Ovary (tissue), 9 donors: ENCODE measurements around the gene MIA3. TPM values are rescaled to one million over a fixed set of nuclear protein-coding genes. Genes with fewer than 3 reads are reported as not detected.

Experiments
- DNase-seq, 5 donors: peaks; one replicate each; pipeline ENCODE4 v3.0.0-alpha.2; 2019 to 2020
- H3K27ac ChIP-seq, 2 donors: fragments of 200-600 bp; one replicate each; pipeline versions ENCODE4 v1.5.1 to v1.8.0; 2019 to 2022
- H3K27me3 ChIP-seq: fragments of 200-600 bp; one replicate; pipeline ENCODE4 v1.8.0; 2022
- H3K36me3 ChIP-seq: fragments of 200-600 bp; sonication (generic); one replicate; pipeline ENCODE4 v1.5.1; 2019
- H3K4me1 ChIP-seq: one replicate; pipeline ENCODE4 v1.8.1; 2013; ENCODE audit warnings: mild to moderate bottlenecking, moderate library complexity; ENCODE audit not compliant: insufficient read depth
- H3K4me3 ChIP-seq: fragments of 200-600 bp; sonication (generic); one replicate; pipeline ENCODE4 v1.5.1; 2017
- H3K9me3 ChIP-seq, 2 donors: fragments of 200-600 bp in 1 of 2; sonication (generic) in 1 of 2; one replicate each; pipeline versions ENCODE4 v1.5.1 to v1.8.1; 2013 to 2019; ENCODE audit warnings: mild to moderate bottlenecking in 1 of 2, moderate library complexity in 1 of 2
- EP300 ChIP-seq: sonication (generic); formaldehyde crosslinking; IDR thresholded peaks from one replicate; pipeline ENCODE4 v1.6.1; 2017; ENCODE audit warnings: antibody characterized with exemption
- POLR2A ChIP-seq: fragments of 450-650 bp; IDR thresholded peaks from one replicate; pipeline ENCODE4 v1.6.1; 2017; ENCODE audit warnings: antibody characterized with exemption, mild to moderate bottlenecking, moderate library complexity
- WGBS, 3 donors: extraction: QIAGEN DNeasy Blood & Tissue Kit in 1 of 3; methylation state at CpG; one replicate each; pipeline versions ENCODE4 v1.1.5 to v1.1.7; 2013 to 2017; 5-methylcytosine and 5-hydroxymethylcytosine counted together
- intact Hi-C, 4 donors: fragments of 100-400 bp; cut with DNase I; formaldehyde crosslinking; loops; one replicate each; pipeline versions ENCODE4 v1.11.0 to v1.15.1; 2022 to 2023
- polyA plus RNA-seq, 2 donors: library from polyadenylated mRNA; stranded (reverse); fragments of 200-250 nt in 1 of 2; fragments of 350-450 nt in 1 of 2; fragmentation: Illumina TruSeq in 1 of 2; extraction: RNeasy Lipid Tissue Mini Kit (QIAGEN cat#74804) in 1 of 2; gene quantifications; one replicate each; pipeline ENCODE4 v1.2.3, GENCODE V29; 2013 to 2014
- total RNA-seq, 7 donors: library from RNA; depleted of rRNA in 2 of 7; stranded (reverse); fragments of >200 nt in 2 of 7; fragmentation: NEBNext Ultra II Directional in 3 of 7; extraction: Animal tissue kit (Norgen Biotek cat#: 25700) in 3 of 7; gene quantifications; one replicate each; pipeline versions ENCODE4 v1.1.0 to v1.2.4, GENCODE V29; 2016 to 2023
- TF ChIP-seq, protein P1 (sequence below), 3 donors: fragments of 450-650 bp in 2 of 3; fragments of 200-600 bp in 1 of 3; IDR thresholded peaks; one replicate each; pipeline versions ENCODE4 v1.5.1 to v1.8.0; 2016 to 2022; ENCODE audit warnings: antibody characterized with exemption in 3 of 3, mild to moderate bottlenecking in 1 of 3
- donor health status: DM: no; HTN: no; CAD: no; lungs with moderate emphysema.
- donor health status: DM: no; HTN: no; CAD: no.
- donor health status: Bipolar disorder and iron deficiency.
- donor health status: DM: yes; HTN: yes; CAD: no.
- donor health status: DM: no; HTN: no; CAD: no.
- donor health status: DM: yes; HTN: yes; CAD: no.

The MIA3 gene
- total and polyA plus RNA-seq, 9 donors = 31.9 to 64.0 (median 56.8) TPM

DNA sequence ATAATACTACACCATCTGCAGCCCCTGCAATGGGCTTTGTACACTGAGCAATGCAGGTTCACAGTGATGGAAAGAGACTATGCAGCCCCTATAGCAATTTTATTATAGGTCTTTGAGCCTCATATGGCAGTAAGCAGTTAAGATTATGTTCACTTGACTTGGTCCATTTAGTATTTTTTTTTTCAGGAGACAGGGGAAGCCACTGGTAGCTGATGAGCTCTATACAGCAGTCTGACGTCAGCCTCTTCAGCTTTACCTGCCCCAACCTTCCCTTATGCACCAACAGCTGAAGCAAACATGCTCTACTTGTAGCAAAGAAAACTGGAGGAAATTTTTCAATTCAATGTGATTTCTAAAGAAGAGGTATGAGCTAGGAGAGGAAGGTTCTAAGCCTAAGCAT, 62.2 kb downstream of the MIA3 start:
- Histone ChIP-seq H3K4me1 (no peaks in the 10 kb centered on the region), H3K36me3 (no peaks in the 10 kb centered on the region), H3K27me3 (no peaks in the 10 kb centered on the region), H3K4me3 (no peak overlapping the region), H3K27ac (no peak overlapping the region), H3K9me3 (no peaks in the 10 kb centered on the region)
- TF ChIP-seq EP300 (no peak), POLR2A (no peak)
- TF ChIP-seq, protein P1, sequence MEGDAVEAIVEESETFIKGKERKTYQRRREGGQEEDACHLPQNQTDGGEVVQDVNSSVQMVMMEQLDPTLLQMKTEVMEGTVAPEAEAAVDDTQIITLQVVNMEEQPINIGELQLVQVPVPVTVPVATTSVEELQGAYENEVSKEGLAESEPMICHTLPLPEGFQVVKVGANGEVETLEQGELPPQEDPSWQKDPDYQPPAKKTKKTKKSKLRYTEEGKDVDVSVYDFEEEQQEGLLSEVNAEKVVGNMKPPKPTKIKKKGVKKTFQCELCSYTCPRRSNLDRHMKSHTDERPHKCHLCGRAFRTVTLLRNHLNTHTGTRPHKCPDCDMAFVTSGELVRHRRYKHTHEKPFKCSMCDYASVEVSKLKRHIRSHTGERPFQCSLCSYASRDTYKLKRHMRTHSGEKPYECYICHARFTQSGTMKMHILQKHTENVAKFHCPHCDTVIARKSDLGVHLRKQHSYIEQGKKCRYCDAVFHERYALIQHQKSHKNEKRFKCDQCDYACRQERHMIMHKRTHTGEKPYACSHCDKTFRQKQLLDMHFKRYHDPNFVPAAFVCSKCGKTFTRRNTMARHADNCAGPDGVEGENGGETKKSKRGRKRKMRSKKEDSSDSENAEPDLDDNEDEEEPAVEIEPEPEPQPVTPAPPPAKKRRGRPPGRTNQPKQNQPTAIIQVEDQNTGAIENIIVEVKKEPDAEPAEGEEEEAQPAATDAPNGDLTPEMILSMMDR (IDR thresholded peaks at IDR 0.05) = no peak
- intact Hi-C loops = no loop called here
- WGBS, 3 donors = 86 to 97% (median 90%) methylated on average over 1 of the region's 1 CpG
- no peak for DNase-seq

DNA sequence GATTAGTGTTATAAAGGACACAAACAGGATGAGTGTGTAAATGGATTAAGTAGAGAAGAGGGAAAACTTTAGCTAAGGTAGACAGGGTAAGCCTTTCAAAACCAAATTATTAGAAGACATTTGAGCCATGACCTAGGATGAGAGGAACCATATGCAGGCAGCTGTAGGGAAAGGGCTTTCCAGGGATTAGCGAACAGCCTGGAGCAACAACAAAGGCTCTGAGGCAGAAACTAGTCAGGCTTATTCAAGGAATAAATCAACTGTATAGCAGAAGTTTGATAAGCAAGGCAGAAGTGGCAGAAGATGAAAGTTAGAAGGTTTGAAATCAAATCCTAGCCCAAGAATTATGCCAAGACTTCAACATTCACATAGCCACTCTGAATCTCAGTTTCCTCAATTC, 73.1 kb downstream of the MIA3 start:
- no peak for DNase-seq
- Histone ChIP-seq H3K36me3 (no peaks in the 10 kb centered on the region), H3K27ac (no peak overlapping the region), H3K4me3 (no peak overlapping the region), H3K27me3 (no peaks in the 10 kb centered on the region), H3K9me3 (no peaks in the 10 kb centered on the region), H3K4me1 (no peaks in the 10 kb centered on the region)
- WGBS, 3 donors = 89 to 90% (median 89%) methylated on average over 1 of the region's 1 CpG
- intact Hi-C loops = no loop called here
- TF ChIP-seq, protein P1 (IDR thresholded peaks at IDR 0.05) = no peak
- no peak for TF ChIP-seq EP300
- TF ChIP-seq POLR2A = no peak

DNA sequence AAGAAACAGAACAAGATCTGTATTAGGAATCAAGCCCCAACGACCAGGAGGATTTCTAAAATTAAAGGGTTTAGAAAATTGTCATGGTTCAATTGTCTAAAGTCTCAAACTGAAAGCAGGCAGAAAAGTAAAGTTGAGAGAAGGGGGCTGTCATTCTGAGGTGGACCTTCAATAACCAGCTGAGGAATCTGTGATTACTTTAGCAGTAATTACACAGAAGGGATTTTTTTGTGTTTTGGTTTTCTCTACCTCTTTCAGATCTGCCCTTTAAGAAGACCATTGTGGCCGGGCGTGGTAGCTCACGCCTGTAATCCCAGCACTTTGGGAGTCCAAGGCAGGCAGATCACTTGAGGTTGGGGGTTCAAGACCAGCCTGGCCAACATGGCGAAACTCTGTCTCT, 77.0 kb downstream of the MIA3 start:
- no peak for TF ChIP-seq POLR2A
- TF ChIP-seq, protein P1 (IDR thresholded peaks at IDR 0.05) = no peak
- TF ChIP-seq EP300 = no peak
- WGBS, 3 donors = 86 to 92% (median 89%) methylated on average over 5 of the region's 5 CpGs
- H3K4me3 ChIP-seq = no peak overlapping the region
- no peaks in the 10 kb centered on the region for H3K36me3 ChIP-seq
- no peaks in the 10 kb centered on the region for H3K27me3 ChIP-seq
- no peak overlapping the region for H3K27ac ChIP-seq
- no peaks in the 10 kb centered on the region for H3K4me1 ChIP-seq
- H3K9me3 ChIP-seq = no peaks in the 10 kb centered on the region
- DNase-seq = no peak
- intact Hi-C loops = no loop called here

GRCh38 chr1:222696741-222697140, 78.8 kb downstream of the MIA3 start:
- 92 to 95% (median 93%) methylated on average over 8 of the region's 8 CpGs for WGBS, 3 donors
- H3K4me1 ChIP-seq = no peaks in the 10 kb centered on the region
- TF ChIP-seq POLR2A = no peak
- TF ChIP-seq, protein P1 (IDR thresholded peaks at IDR 0.05) = no peak
- TF ChIP-seq EP300 = no peak
- H3K4me3 ChIP-seq = no peak overlapping the region
- H3K9me3 ChIP-seq = no peaks in the 10 kb centered on the region
- no peak for DNase-seq
- no peak overlapping the region for H3K27ac ChIP-seq
- H3K27me3 ChIP-seq = no peaks in the 10 kb centered on the region
- intact Hi-C loops = no loop called here
- no peaks in the 10 kb centered on the region for H3K36me3 ChIP-seq

GRCh38 chr1:222697203-222697602, 79.3 kb downstream of the MIA3 start:
- H3K4me1 ChIP-seq = no peaks in the 10 kb centered on the region
- TF ChIP-seq EP300 = no peak
- no peak for TF ChIP-seq POLR2A
- TF ChIP-seq, protein P1 (IDR thresholded peaks at IDR 0.05) = no peak
- WGBS, 3 donors = 93 to 99% (median 98%) methylated on average over 2 of the region's 2 CpGs
- no peak for DNase-seq
- intact Hi-C loops = no loop called here
- H3K27ac ChIP-seq = no peak overlapping the region
- H3K9me3 ChIP-seq = no peaks in the 10 kb centered on the region
- no peaks in the 10 kb centered on the region for H3K36me3 ChIP-seq
- H3K4me3 ChIP-seq = no peak overlapping the region
- H3K27me3 ChIP-seq = no peaks in the 10 kb centered on the region
